GM19467 (cell line): ENCODE data around the gene KDM5C.
A peak's percentile ranks its signal among the peaks of the same experiment; 100 is the strongest.

Source experiments
- ATAC-seq: cut with Tn5 transposase; IDR thresholded peaks from one replicate; pipeline ENCODE4 v1.9.1; 2021; ENCODE audit warnings: mild to moderate bottlenecking, moderate library complexity; ENCODE audit not compliant: unreplicated experiment

The KDM5C gene

DNA sequence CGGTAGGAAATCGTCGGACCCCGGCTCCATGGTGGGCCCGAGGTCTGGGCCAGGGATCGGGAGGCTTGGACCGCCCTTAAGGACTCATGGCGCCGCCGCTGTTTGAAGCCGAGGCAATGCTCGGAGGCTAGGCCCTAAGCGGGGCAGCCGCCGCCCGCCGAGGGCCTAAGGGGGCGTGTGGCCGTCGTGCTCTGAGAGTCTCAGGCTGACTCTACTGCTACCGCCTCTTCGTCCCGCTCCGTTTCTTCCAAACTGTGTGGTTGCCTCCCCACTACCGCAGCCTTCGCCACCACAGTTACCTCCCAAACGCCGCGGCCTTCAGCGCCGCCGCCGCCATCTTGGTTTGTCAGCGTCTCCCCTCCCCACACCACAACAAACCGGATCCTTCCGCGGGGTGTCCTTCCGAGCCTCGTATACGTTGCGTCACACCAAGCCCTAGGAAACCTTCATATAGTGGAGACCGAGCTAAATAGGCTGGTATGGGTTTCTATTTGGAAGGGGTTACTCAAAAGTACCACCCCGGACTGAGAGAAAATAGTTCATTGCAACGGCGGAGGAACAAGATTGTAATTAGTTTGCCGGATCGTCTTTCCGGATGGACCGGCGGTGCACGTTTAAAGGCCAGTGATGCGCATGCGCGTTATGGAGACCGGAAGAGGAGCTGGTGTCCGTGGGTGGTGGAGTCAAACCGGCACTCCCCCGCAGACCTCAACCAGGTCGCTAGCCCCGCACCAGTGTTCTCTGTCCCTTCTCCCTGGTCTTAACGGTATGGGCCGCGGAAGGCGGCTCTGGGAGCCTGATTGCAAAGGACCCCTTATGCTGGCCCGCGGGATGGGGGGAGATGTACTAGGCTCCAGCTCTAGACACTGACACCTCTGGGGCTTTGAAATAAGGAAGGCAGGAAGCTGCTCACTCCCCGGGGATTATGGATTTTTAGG is at the start of gene KDM5C:
TSS of gene KDM5C (minus strand) at position 348 of the 938 bp plus-strand sequence. CDS start at position 30, 318 bp downstream.
- peak; percentile 71 for ATAC-seq

DNA sequence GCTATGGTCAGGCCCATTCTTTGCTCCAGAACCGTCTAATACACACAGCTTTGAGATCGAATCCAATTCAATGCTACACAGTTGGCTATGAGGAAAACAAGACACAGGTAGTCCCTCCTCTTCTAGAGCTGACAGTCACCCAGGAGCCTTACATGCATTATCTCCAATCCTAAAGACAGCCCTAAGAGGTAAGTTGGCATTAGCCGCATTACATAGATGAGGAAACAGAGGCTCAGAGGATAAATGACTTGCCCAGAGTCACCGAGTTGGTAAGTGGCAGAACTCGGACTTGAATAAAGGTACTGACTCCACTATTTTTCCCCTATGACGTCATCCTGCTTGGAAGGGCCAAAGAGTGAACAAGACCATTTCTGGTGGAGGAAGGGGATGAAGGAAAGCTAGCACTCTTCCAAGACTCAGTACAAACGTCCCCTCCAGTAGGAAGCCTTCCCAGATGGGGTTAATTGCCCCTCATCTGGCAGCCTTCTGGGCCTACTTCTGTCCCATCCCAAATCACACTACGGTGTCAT is 47.9 kb upstream of the KDM5C start:
- no peak for ATAC-seq

DNA sequence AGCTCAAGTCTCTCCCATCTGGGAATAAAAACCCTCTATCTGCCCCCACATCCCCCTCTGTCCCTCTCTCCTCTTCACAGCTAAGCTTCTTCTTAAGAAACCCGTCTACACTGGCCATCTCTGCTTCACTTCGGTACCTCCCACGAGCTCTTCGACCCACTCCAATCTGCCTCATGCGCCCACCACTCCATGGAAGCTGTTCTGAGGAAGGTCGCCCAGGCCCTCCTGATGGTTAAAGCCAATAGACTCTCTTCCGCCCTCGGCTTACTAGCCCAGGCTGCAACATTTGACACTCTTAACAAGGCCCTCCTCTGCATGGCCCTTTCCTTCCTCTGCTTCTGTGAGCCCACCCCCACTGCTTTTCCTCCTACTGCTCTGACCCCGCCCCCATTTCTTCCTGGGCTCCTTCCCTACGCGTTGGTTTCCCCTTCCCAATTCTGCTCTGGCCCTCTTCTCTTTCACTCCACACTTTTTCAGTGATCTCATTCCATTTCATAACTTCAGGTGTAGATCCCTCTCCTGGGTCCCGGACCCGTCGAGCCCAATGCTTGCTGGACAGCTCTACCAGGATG is 44.6 kb upstream of the KDM5C start:
- no peak for ATAC-seq

GRCh38 chrX:53268173-53268572 is 43.2 kb upstream of the KDM5C start:
- no peak for ATAC-seq

- no peak for ATAC-seq
Measured at GRCh38 chrX:53266914-53267313, 41.9 kb upstream of the KDM5C start.

- ATAC-seq: no peak
Measured at GRCh38 chrX:53265771-53266574, 41.0 kb upstream of the KDM5C start.

GRCh38 chrX:53263597-53264094 is 38.6 kb upstream of the KDM5C start:
- ATAC-seq: no peak

- ATAC-seq: no peak
Measured at GRCh38 chrX:53262918-53263394, 37.9 kb upstream of the KDM5C start.

GRCh38 chrX:53262189-53262917 is 37.3 kb upstream of the KDM5C start:
- no peak for ATAC-seq

- no peak for ATAC-seq
Measured at GRCh38 chrX:53261355-53261972, 36.5 kb upstream of the KDM5C start.

GRCh38 chrX:53260836-53261235 is 35.8 kb upstream of the KDM5C start:
- no peak for ATAC-seq

- ATAC-seq: no peak
Measured at GRCh38 chrX:53257670-53258423, 32.8 kb upstream of the KDM5C start.

- ATAC-seq: no peak
Measured at GRCh38 chrX:53257166-53257565, 32.2 kb upstream of the KDM5C start.

DNA sequence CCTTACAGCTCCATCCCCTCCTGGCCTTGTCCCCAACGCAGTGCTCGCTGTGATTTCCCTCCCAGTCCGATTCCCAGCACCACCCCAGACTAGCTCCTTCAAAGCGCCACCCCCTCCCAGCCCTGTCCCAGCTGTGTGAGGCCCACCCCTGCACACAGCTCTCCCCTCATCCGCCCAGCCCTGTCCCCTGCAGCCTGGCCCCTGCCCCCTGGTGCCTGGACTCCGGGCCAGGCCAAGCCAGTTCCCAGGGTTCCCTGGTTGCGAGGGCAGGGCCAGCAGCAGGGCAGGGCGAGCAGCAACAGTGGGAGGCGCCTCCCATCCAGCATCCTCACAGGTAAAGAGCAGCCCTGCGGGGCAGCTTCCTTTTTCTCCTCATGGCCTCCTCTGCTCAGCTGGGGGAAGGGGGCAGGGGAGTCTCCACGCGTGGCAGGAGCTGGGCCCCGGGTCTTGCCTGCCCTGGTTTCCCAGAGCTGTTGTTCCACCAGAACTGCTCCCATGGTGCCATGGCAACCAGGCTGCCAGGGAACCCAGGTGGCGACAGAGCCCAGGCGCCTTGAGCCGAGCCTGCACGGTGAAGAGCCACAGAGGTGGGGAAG is 31.5 kb upstream of the KDM5C start:
- ATAC-seq: no peak

DNA sequence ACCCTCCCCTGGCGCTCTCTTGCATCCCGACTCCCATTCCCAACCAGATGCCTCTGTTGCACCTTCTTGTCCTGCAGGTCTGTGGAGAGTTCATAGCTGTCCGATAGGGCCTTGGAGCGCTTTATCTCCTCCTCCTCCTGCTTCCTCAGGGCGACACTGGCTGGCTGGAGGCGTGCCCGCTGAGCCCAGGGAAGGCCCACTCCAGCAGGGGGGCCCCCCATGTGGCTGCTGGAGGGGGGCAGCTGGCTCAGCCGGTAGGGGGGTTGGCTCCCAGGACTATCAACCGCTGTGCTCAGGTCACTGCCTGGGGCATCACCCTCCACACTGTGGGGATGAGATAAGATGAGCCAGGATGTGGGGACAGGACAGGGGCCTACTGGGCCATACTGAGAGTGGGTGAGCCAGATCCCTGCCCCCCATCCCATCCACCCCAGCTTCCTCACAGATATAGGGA is 30.8 kb upstream of the KDM5C start:
- no peak for ATAC-seq

GRCh38 chrX:53254570-53255461 is 29.8 kb upstream of the KDM5C start:
- no peak for ATAC-seq

- ATAC-seq: no peak
Measured at GRCh38 chrX:53253293-53254020, 28.4 kb upstream of the KDM5C start.
